Left colon (tissue), 2 donors: Measurements from ENCODE around the gene RNF225. TPM values are rescaled to one million over a fixed set of nuclear protein-coding genes. Genes with fewer than 3 reads are reported as not detected.
A peak's percentile ranks its signal among the peaks of the same experiment; 100 is the strongest.
"Not testable (repeated sequence)": the region's sequence is repeated elsewhere in the genome, so short reads cannot be mapped to it uniquely, and the experiment has no call there.

Experiments used
- ATAC-seq: fragments of 200-7000 bp; cut with Tn5 transposase; one replicate; pipeline ENCODE4 v1.9.1; 2020; ENCODE audit warnings: mild to moderate bottlenecking, moderate library complexity
- DNase-seq, 2 donors: peaks; one replicate each; pipeline ENCODE4 v3.0.0-alpha.2; 2020
- intact Hi-C, 2 donors: fragments of 100-400 bp; cut with DNase I in 1 of 2; cut with micrococcal nuclease in 1 of 2; formaldehyde crosslinking; loops; one replicate each; pipeline versions ENCODE4 v1.11.2 to v1.14.0; 2022; cut with DNase I, micrococcal nuclease
- long read RNA-seq: library from polyadenylated mRNA; unstranded; transcript quantifications from one replicate; pipeline ENCODE4 v2.0.0, GENCODE V29; 2021
- total RNA-seq, 2 donors: library from RNA; stranded (reverse); fragmentation: NEBNext Ultra II Directional; extraction: Animal tissue kit (Norgen Biotek cat#: 25700); gene quantifications; one replicate each; pipeline ENCODE4 v1.2.1, GENCODE V29; 2021
- donor health status: DM: no; HTN: no; CAD: no.
- donor health status: DM: yes; HTN: yes; CAD: no.

The RNF225 gene
- not detected for total RNA-seq
- long read RNA-seq = 0 reads

GRCh38 chr19:58395220-58395978 lies at the start of gene RNF225:
Gene RNF225, plus strand, starts transcription at chr19:58395656. Its CDS starts 434 bp downstream, at chr19:58396090.
- DNase-seq (peak in 1 of 2 donors; percentile 36), ATAC-seq (peak; percentile 68)
- intact Hi-C loops = no loop called here

GRCh38 chr19:58346961-58347929 lies 48.2 kb upstream of the RNF225 start:
- peak; percentile 69 for ATAC-seq
- intact Hi-C loops = no loop called here
- peak in 1 of 2 donors; percentile 61 for DNase-seq

GRCh38 chr19:58348080-58348479 lies 47.4 kb upstream of the RNF225 start:
- intact Hi-C loops = not testable (repeated sequence)

GRCh38 chr19:58349590-58349989 lies 45.9 kb upstream of the RNF225 start:
- ATAC-seq = no peak
- intact Hi-C loops = no loop called here
- DNase-seq = no peak

More at GRCh38 chr19:58348080-58348479, 47.4 kb upstream of the RNF225 start:
- ATAC-seq, DNase-seq: not testable (repeated sequence)

GRCh38 chr19:58350001-58350861 lies 45.2 kb upstream of the RNF225 start:
- ATAC-seq (no peak), DNase-seq (no peak)
- intact Hi-C loops = no loop called here

GRCh38 chr19:58350871-58351557 lies 44.4 kb upstream of the RNF225 start:
- DNase-seq = no peak
- no peak for ATAC-seq
- intact Hi-C loops = no loop called here

- DNase-seq (no peak), ATAC-seq (no peak)
- intact Hi-C loops = no loop called here
Observed at GRCh38 chr19:58351558-58351878, 43.9 kb upstream of the RNF225 start.

- ATAC-seq (no peak), DNase-seq (no peak)
- intact Hi-C loops = no loop called here
Observed at GRCh38 chr19:58351990-58352755, 43.3 kb upstream of the RNF225 start.

- DNase-seq (no peak), ATAC-seq (no peak)
- intact Hi-C loops = no loop called here
Observed at GRCh38 chr19:58352760-58353671, 42.4 kb upstream of the RNF225 start, which contains the start of gene A1BG. Gene A1BG, minus strand, starts transcription at chr19:58353492. Its CDS starts 55 bp downstream, at chr19:58353437.

GRCh38 chr19:58353717-58354477 lies 41.6 kb upstream of the RNF225 start:
- ATAC-seq = no peak
- intact Hi-C loops = no loop called here
- no peak for DNase-seq

GRCh38 chr19:58354478-58355030 lies 40.9 kb upstream of the RNF225 start:
- DNase-seq (no peak), ATAC-seq (no peak)
- intact Hi-C loops = no loop called here

- DNase-seq = no peak
- intact Hi-C loops = no loop called here
- ATAC-seq = no peak
Observed at GRCh38 chr19:58355215-58355796, 40.1 kb upstream of the RNF225 start.

- DNase-seq = no peak
- ATAC-seq = no peak
- intact Hi-C loops = no loop called here
Observed at GRCh38 chr19:58355908-58356765, 39.3 kb upstream of the RNF225 start.

GRCh38 chr19:58356766-58357480 lies 38.5 kb upstream of the RNF225 start:
- intact Hi-C loops = no loop called here
- ATAC-seq = no peak
- DNase-seq = no peak
